RPMI8226 (cell line): ENCODE measurements around the gene MAPRE2.
"Not testable (repeated sequence)": the region's sequence is repeated elsewhere in the genome, so short reads cannot be mapped to it uniquely, and the experiment has no call there.

Source experiments
- DNase-seq: peaks from one replicate; pipeline ENCODE4 v3.0.0-alpha.2; 2015

Gene MAPRE2

GRCh38 chr18:35095983-35096676 is 54.9 kb downstream of the MAPRE2 start:
- DNase-seq: no peak

DNA sequence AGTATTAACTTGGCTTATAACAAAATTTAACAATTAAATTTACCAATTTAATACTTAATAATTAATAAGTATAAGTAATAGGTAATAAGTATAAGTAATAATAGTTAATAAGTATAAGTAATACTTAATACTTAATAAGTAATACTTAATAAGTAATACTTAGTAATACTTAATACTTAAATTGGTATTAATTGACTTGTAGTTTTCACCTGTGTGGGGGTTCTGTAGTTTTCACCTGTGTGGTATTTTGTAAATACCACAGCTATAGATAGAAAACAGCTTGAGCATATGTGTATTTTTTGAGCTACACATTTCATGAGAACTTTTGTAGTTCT is 55.4 kb downstream of the MAPRE2 start:
- no peak for DNase-seq

DNA sequence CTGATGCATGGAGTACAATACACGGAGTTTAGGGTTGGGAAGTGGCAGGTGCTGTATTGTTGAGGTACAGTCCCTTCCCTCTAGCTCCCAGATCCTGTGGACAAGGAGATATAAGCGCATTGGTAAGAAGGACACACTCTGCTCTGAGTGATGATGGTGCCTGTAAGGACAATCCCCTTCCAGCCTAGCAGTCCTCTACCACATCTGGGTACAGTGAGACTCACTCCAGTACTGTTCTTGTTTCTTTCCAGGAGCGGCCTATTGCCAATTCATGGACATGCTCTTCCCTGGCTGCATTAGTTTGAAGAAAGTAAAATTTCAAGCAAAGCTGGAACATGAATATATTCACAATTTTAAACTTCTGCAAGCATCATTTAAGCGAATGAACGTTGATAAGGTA is 56.0 kb downstream of the MAPRE2 start:
- DNase-seq: no peak

GRCh38 chr18:35097763-35098162 is 56.5 kb downstream of the MAPRE2 start:
- DNase-seq: no peak

DNA sequence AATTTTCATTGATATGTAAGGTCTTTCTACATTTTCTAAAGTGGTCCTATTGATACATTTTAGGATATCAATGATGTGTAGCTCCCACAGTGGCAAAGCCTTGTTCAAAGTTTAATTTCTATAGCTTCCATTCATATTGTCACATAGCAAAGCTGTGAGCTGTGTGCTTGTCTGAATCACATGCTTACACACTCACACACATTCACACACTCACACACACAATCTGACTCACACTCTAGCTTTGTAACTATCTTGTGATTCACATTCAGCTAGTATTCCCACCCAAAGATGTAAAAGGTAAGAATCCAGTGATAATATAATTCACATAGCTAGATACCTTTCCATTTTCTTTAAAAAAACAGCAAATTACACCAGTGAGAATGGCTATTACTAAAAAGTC is 58.7 kb downstream of the MAPRE2 start:
- DNase-seq: no peak

DNA sequence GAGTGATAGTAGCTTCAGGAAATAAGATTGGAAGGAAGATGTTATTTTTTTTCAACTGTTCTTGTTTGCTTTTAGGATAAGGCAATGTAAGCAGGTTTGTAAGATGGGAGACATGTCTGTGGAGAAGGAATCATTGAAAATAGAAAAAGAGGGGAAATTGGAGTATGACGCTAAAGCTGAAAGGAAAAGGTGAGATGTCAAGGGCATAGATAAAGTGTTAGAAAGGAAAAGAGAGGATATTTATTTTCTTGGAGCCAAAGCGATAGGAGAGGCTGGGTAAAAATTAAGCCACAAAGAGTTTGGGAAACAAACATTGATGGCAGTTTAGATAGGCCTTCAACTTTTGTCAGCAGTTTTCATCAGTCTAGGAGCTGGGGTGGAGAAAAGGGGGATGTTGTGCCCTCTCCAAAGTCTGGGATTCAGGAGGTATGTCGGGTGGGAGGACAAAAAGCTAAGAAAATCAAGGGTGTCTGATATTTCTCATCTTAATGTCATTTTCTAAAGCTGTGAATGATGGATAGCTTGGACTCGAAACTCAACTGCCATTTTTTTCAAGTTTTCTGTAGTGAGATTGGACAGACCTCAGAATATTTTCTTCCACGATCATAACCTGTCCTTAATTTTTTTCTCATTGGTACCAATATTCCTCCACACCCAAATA is 63.3 kb downstream of the MAPRE2 start:
- DNase-seq: no peak

- no peak for DNase-seq
Observed at GRCh38 chr18:35106013-35106844, 65.0 kb downstream of the MAPRE2 start.

DNA sequence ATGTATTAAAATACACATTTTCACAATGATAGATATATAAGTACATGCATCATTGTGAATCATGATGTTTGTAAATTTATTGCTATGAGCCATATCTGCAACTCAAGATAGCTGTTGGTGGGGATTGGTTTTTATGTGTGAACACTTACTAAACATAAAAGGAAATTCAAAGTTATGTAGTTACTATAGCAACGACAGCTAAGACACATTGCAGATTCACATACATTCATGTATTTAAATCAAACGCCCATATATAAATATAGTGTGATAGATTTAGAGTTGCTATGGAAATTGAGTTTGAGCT is 65.6 kb downstream of the MAPRE2 start:
- DNase-seq: no peak

- DNase-seq: no peak
Observed at GRCh38 chr18:35107216-35107615, 66.0 kb downstream of the MAPRE2 start.

DNA sequence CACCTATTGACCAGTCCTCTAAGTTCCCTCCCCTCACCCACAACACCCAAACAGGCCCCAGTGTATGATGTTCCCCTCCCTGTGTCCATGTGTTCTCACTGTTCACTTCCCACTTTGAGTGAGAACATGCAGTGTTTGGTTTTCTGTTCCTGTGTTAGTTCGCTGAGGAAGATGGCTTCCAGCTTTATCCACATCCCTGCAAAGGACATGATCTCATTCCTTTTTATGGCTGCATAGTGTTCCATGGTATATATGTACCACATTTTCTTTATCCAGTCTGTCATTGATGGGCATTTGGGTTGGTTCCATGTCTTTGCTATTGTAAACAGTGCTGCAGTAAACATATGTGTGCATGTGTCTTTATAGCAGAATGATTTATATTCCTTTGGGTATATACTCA is 66.9 kb downstream of the MAPRE2 start:
- DNase-seq: not testable (repeated sequence)

DNA sequence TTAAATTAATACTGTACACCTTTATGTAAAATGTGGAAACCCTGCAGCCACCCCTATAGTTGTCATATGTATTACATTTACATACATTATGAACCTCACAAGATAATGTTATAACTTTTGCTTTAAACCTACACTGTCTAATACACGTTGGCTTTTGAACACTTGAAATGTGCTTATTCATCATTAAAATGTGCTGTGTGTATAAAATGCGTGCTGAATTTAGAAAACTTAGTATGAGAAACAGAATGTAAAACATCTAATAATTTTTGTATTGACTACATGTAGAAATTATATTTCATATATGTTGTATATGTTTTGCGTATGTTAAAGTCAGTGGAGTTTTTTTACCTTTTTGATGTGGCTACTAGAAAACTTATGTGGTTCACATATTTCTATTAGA is 68.8 kb downstream of the MAPRE2 start:
- DNase-seq: no peak

DNA sequence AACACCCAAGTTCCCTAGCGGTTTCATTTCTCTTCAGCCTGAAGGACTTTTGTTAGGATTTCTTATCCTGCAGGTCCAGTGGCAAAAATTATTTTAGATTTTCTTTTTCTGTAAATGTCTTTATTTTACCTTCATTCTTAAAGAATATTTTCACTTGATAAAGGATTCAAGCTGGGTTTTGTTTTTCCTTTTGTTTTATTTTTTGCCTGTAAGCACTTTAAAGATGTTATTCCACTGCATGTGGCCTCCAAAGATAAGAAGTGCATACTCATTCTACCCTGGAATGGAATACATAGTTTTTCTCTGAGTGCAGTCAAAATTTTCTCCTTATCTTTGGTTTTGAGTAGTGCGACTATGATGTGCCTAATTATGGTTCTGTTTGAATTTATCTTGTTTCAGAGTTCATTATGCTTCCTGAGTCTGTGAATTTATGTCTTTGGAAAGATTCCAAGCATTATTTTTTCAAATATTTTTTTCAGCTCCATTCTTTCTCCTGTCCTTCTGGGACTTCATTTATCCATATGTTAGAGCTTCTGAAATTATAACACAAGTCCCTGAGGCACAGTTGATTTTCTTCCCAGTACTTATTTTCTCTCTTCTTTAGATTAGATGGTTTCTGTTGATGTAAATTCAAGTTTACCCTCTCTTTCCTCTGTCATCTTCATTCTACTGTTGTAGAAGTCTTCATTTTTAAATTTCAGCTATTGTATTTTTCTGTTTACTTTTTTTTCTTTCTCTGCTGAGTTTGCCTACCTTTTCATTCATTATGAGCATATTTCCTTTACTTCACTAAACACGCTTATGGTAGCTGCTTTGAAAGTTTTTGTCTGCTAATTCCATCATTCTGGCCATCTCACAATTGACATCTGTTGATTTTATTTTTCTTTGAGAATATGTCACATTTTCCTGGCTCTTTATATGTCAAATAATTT is 69.6 kb downstream of the MAPRE2 start:
- DNase-seq: no peak

DNA sequence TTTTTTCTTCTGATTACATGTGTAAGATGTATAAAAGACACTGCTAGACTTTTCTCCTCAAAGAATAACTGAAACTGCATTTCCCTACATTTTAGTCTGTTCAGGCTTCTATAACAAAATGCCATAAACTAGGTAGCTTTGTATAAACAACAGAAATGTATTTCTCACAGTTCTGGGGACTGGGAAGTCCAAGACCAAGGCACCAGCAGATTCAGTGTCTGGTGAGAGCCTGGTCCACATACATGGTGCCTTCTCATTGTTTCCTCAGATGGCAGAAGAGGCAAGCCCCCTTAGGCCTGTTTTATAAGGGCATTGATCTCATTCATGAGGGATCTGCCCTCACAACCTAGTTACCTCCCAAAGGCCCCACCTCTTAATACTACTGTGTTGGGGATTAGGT is 71.5 kb downstream of the MAPRE2 start:
- DNase-seq: no peak

DNA sequence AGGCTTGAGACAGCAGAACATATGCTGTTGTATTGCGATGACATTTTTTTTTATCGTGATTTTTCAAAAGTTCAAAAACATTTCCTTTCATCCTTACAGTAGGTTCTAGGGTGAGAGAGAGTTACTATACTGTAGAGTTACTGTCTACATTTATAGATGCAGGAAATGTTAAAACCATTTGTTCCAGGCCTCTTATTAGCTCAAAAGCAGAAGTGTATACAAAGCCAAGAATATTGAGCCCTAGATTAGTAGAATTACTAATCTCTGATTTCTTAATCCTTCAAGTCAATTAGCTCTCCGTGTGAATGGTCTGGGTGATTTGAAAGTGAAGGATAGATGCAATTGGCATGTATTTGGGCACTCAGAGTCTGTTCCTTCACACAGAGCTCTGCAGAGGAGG is 73.1 kb downstream of the MAPRE2 start:
- no peak for DNase-seq

DNA sequence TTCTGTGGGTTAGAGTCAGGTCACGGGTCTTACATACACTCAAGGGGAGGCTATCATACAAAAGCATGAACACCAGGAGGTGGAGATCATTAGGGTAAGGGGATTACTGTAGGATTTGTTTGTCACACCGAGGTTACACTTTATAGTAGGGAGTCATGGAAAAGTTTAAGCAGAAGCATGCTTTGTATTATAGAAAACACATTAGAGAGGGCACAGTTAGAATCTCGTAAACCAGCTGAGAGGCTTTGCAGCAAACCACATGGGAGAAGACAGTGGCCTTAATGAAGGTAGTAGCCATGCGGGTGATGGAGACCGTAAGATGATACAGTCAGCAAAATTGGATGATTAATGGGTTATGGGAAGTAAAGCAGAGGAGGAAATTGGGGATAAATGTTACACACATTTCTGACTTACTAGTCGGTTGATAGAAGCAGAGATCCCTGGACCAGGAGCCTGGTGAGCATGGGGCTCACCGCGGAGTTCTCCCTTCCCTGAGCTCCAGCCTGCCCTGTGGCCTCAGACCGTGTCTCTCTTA is 75.6 kb downstream of the MAPRE2 start:
- DNase-seq: no peak

DNA sequence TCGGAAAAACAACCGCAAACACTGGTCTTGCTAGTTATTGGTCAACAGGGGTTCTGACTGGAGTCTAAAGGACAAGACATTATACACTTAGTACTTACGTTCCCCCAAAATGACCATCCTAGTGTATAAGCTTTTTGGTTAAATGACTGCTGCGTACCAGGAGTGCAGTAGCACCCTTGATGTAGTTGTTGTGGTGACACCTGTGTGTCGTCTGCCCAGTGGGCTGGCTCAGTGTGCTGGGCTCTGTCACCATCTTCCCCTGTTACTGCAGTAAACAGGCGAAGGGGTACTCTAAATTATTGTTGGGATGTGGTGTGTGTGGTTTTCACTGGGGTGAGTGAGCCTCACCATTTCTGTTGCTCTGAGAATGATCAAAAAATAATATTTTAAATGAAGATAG is 76.2 kb downstream of the MAPRE2 start:
- DNase-seq: no peak

DNA sequence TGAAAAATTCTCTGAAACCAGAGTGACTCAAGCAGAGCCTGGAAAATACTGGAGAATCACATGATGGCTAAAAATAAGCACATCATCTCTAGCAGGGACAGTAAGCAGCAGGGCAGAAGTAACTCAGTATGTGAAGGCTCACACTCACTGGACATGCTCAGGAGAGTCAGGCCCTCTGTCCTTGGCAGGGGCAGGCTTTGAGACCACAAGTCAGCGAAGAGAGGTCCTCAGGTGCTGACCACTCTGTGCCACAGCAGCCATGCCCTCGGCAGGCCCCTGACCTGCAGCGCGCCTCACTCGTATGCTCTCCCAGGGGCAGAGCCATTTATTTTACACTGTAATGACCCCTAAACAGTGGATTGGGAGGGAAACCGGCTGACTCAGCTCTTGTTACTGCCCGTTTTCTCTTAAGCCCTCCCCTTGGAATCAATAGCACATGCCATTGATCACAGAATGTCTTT is 76.8 kb downstream of the MAPRE2 start:
- no peak for DNase-seq

- DNase-seq: no peak
Observed at GRCh38 chr18:35118641-35119040, 77.4 kb downstream of the MAPRE2 start.

DNA sequence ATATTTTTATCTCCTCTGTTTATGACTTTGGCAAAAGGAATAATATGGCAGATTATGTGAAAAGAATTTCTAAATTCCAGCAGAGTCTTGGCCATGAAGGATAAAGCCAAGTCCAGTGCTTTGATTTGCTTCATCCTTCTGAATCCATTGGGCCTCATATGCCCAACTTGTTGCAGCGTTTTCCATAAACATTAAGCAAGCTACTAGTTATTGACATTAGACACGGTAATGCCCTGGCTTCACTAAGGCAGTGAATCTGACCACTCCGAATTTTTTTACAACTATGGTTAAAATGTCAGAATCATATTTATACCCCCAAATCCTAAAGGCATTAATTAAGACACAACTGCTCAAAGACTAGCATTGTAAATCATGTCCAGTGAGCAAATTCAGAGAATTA is 79.8 kb downstream of the MAPRE2 start:
- no peak for DNase-seq

GRCh38 chr18:35121531-35121930 is 80.3 kb downstream of the MAPRE2 start:
- no peak for DNase-seq

- no peak for DNase-seq
Observed at GRCh38 chr18:35122586-35123224, 81.5 kb downstream of the MAPRE2 start.

GRCh38 chr18:35123811-35124210 is 82.6 kb downstream of the MAPRE2 start:
- no peak for DNase-seq
